ENCODE measurements around the gene SHISA6.

Gene SHISA6

GRCh38 chr17:11459861-11460331, 218.9 kb downstream of the SHISA6 start:
- Histone ChIP-seq H3K36me3 (ENCODE audit: control insufficient read depth, insufficient read depth, low read length) (no peaks in the 10 kb centered on the region), H3K9me3 (ENCODE audit: control insufficient read depth, low read length) (no peaks in the 10 kb centered on the region), H3K27ac (ENCODE audit: insufficient read depth, low read depth, low read length, poor library complexity, severe bottlenecking) (no peak overlapping the region), H3K4me3 (ENCODE audit: insufficient read depth, low read depth, low read length) (no peak overlapping the region), H3K4me1 (ENCODE audit: control insufficient read depth, insufficient read depth, low read length) (no peaks in the 10 kb centered on the region), H3K27me3 (ENCODE audit: control insufficient read depth, insufficient read depth, low read length, poor library complexity, severe bottlenecking) (no peaks in the 10 kb centered on the region)
- 88 to 89% methylated on average over 8 of the region's 8 CpGs for WGBS, 2 experiments

- WGBS, 2 experiments: 94 to 100% methylated on average over 1 of the region's 1 CpG
- H3K36me3 ChIP-seq (ENCODE audit: control insufficient read depth, insufficient read depth, low read length): no peaks in the 10 kb centered on the region
- H3K4me1 ChIP-seq (ENCODE audit: control insufficient read depth, insufficient read depth, low read length): no peaks in the 10 kb centered on the region
- no peak overlapping the region for H3K27ac ChIP-seq (ENCODE audit: insufficient read depth, low read depth, low read length, poor library complexity, severe bottlenecking)
- no peaks in the 10 kb centered on the region for H3K9me3 ChIP-seq (ENCODE audit: control insufficient read depth, low read length)
- H3K4me3 ChIP-seq (ENCODE audit: insufficient read depth, low read depth, low read length): no peak overlapping the region
- no peaks in the 10 kb centered on the region for H3K27me3 ChIP-seq (ENCODE audit: control insufficient read depth, insufficient read depth, low read length, poor library complexity, severe bottlenecking)
These were observed 221.1 kb downstream of the SHISA6 start for GRCh38 chr17:11461993-11462548.

GRCh38 chr17:11467639-11468038, 226.6 kb downstream of the SHISA6 start:
- no peaks in the 10 kb centered on the region for H3K27me3 ChIP-seq (ENCODE audit: control insufficient read depth, insufficient read depth, low read length, poor library complexity, severe bottlenecking)
- no peaks in the 10 kb centered on the region for H3K4me1 ChIP-seq (ENCODE audit: control insufficient read depth, insufficient read depth, low read length)
- WGBS, 2 experiments: 90 to 93% methylated on average over 1 to 2 of the region's 2 CpGs
- no peak overlapping the region for H3K4me3 ChIP-seq (ENCODE audit: insufficient read depth, low read depth, low read length)
- H3K27ac ChIP-seq (ENCODE audit: insufficient read depth, low read depth, low read length, poor library complexity, severe bottlenecking): no peak overlapping the region
- no peaks in the 10 kb centered on the region for H3K36me3 ChIP-seq (ENCODE audit: control insufficient read depth, insufficient read depth, low read length)
- no peaks in the 10 kb centered on the region for H3K9me3 ChIP-seq (ENCODE audit: control insufficient read depth, low read length)

- Histone ChIP-seq H3K27me3 (ENCODE audit: control insufficient read depth, insufficient read depth, low read length, poor library complexity, severe bottlenecking) (peaks cover 28% of the 10 kb centered on the region), H3K36me3 (ENCODE audit: control insufficient read depth, insufficient read depth, low read length) (no peaks in the 10 kb centered on the region), H3K4me1 (ENCODE audit: control insufficient read depth, insufficient read depth, low read length) (peaks cover 34% of the 10 kb centered on the region), H3K27ac (ENCODE audit: insufficient read depth, low read depth, low read length, poor library complexity, severe bottlenecking) (no peak overlapping the region), H3K9me3 (ENCODE audit: control insufficient read depth, low read length) (no peaks in the 10 kb centered on the region), H3K4me3 (ENCODE audit: insufficient read depth, low read depth, low read length) (no peak overlapping the region)
- 91 to 96% methylated on average over 11 to 12 of the region's 12 CpGs for WGBS, 2 experiments
These were observed 244.5 kb downstream of the SHISA6 start for GRCh38 chr17:11485336-11486100.

- 73 to 77% methylated on average over 12 of the region's 12 CpGs for WGBS, 2 experiments
These were observed 245.3 kb downstream of the SHISA6 start for GRCh38 chr17:11486101-11486867.

GRCh38 chr17:11486868-11487310, 245.9 kb downstream of the SHISA6 start:
- Histone ChIP-seq H3K9me3 (ENCODE audit: control insufficient read depth, low read length) (no peaks in the 10 kb centered on the region), H3K27me3 (ENCODE audit: control insufficient read depth, insufficient read depth, low read length, poor library complexity, severe bottlenecking) (peaks cover 29% of the 10 kb centered on the region), H3K4me3 (ENCODE audit: insufficient read depth, low read depth, low read length) (no peak overlapping the region), H3K36me3 (ENCODE audit: control insufficient read depth, insufficient read depth, low read length) (no peaks in the 10 kb centered on the region), H3K27ac (ENCODE audit: insufficient read depth, low read depth, low read length, poor library complexity, severe bottlenecking) (peak overlapping the region; percentile 55), H3K4me1 (ENCODE audit: control insufficient read depth, insufficient read depth, low read length) (peaks cover 39% of the 10 kb centered on the region)
- 91% methylated on average over 9 of the region's 9 CpGs for WGBS, 2 experiments

More at GRCh38 chr17:11486101-11486867, 245.3 kb downstream of the SHISA6 start:
- Histone ChIP-seq H3K9me3 (ENCODE audit: control insufficient read depth, low read length) (no peaks in the 10 kb centered on the region), H3K27me3 (ENCODE audit: control insufficient read depth, insufficient read depth, low read length, poor library complexity, severe bottlenecking) (peaks cover 28% of the 10 kb centered on the region), H3K4me1 (ENCODE audit: control insufficient read depth, insufficient read depth, low read length) (peaks cover 39% of the 10 kb centered on the region), H3K27ac (ENCODE audit: insufficient read depth, low read depth, low read length, poor library complexity, severe bottlenecking) (no peak overlapping the region), H3K36me3 (ENCODE audit: control insufficient read depth, insufficient read depth, low read length) (no peaks in the 10 kb centered on the region), H3K4me3 (ENCODE audit: insufficient read depth, low read depth, low read length) (no peak overlapping the region)

GRCh38 chr17:11487469-11487868, 246.5 kb downstream of the SHISA6 start:
- H3K9me3 ChIP-seq (ENCODE audit: control insufficient read depth, low read length): no peaks in the 10 kb centered on the region
- no peak overlapping the region for H3K4me3 ChIP-seq (ENCODE audit: insufficient read depth, low read depth, low read length)
- WGBS, 2 experiments: 32 to 59% methylated on average over 2 of the region's 2 CpGs
- peak overlapping the region; percentile 55 for H3K27ac ChIP-seq (ENCODE audit: insufficient read depth, low read depth, low read length, poor library complexity, severe bottlenecking)
- no peaks in the 10 kb centered on the region for H3K36me3 ChIP-seq (ENCODE audit: control insufficient read depth, insufficient read depth, low read length)
- peaks cover 39% of the 10 kb centered on the region for H3K4me1 ChIP-seq (ENCODE audit: control insufficient read depth, insufficient read depth, low read length)
- H3K27me3 ChIP-seq (ENCODE audit: control insufficient read depth, insufficient read depth, low read length, poor library complexity, severe bottlenecking): peaks cover 32% of the 10 kb centered on the region

GRCh38 chr17:11488407-11488806, 247.4 kb downstream of the SHISA6 start:
- no peaks in the 10 kb centered on the region for H3K36me3 ChIP-seq (ENCODE audit: control insufficient read depth, insufficient read depth, low read length)
- no peak overlapping the region for H3K4me3 ChIP-seq (ENCODE audit: insufficient read depth, low read depth, low read length)
- H3K27me3 ChIP-seq (ENCODE audit: control insufficient read depth, insufficient read depth, low read length, poor library complexity, severe bottlenecking): peaks cover 32% of the 10 kb centered on the region
- no peaks in the 10 kb centered on the region for H3K9me3 ChIP-seq (ENCODE audit: control insufficient read depth, low read length)
- 95 to 97% methylated on average over 3 of the region's 3 CpGs for WGBS, 2 experiments
- peaks cover 40% of the 10 kb centered on the region for H3K4me1 ChIP-seq (ENCODE audit: control insufficient read depth, insufficient read depth, low read length)
- H3K27ac ChIP-seq (ENCODE audit: insufficient read depth, low read depth, low read length, poor library complexity, severe bottlenecking): no peak overlapping the region

- H3K9me3 ChIP-seq (ENCODE audit: control insufficient read depth, low read length): no peaks in the 10 kb centered on the region
- H3K36me3 ChIP-seq (ENCODE audit: control insufficient read depth, insufficient read depth, low read length): no peaks in the 10 kb centered on the region
- no peak overlapping the region for H3K4me3 ChIP-seq (ENCODE audit: insufficient read depth, low read depth, low read length)
- H3K4me1 ChIP-seq (ENCODE audit: control insufficient read depth, insufficient read depth, low read length): peaks cover 50% of the 10 kb centered on the region
- no peak overlapping the region for H3K27ac ChIP-seq (ENCODE audit: insufficient read depth, low read depth, low read length, poor library complexity, severe bottlenecking)
- H3K27me3 ChIP-seq (ENCODE audit: control insufficient read depth, insufficient read depth, low read length, poor library complexity, severe bottlenecking): peaks cover 24% of the 10 kb centered on the region
- WGBS, 2 experiments: 82 to 83% methylated on average over 14 of the region's 14 CpGs
These were observed 249.2 kb downstream of the SHISA6 start for GRCh38 chr17:11490171-11490755.

GRCh38 chr17:11492511-11492910, 251.5 kb downstream of the SHISA6 start:
- Histone ChIP-seq H3K36me3 (ENCODE audit: control insufficient read depth, insufficient read depth, low read length) (no peaks in the 10 kb centered on the region), H3K4me3 (ENCODE audit: insufficient read depth, low read depth, low read length) (no peak overlapping the region), H3K27me3 (ENCODE audit: control insufficient read depth, insufficient read depth, low read length, poor library complexity, severe bottlenecking) (peaks cover 13% of the 10 kb centered on the region), H3K4me1 (ENCODE audit: control insufficient read depth, insufficient read depth, low read length) (peaks cover 31% of the 10 kb centered on the region), H3K9me3 (ENCODE audit: control insufficient read depth, low read length) (no peaks in the 10 kb centered on the region), H3K27ac (ENCODE audit: insufficient read depth, low read depth, low read length, poor library complexity, severe bottlenecking) (no peak overlapping the region)
- WGBS, 2 experiments: 87 to 98% methylated on average over 1 of the region's 1 CpG

Measured in ectodermal cell (in vitro differentiated cells).